Lower lobe of right lung (tissue), 2 donors: ENCODE data around the gene TBCA. TPM values are rescaled to one million over a fixed set of nuclear protein-coding genes. Genes with fewer than 3 reads are reported as not detected.
"Not testable (repeated sequence)": the region's sequence is repeated elsewhere in the genome, so short reads cannot be mapped to it uniquely, and the experiment has no call there.

Source experiments
- ATAC-seq, 2 donors: fragments of 200-7000 bp; cut with Tn5 transposase; one replicate each; pipeline ENCODE4 v1.9.1; 2020 to 2022; ENCODE audit warnings: mild to moderate bottlenecking in 2 of 2, moderate library complexity in 2 of 2
- DNase-seq: peaks from one replicate; pipeline ENCODE4 v3.0.0-alpha.2; 2020
- H3K27ac ChIP-seq: fragments of 200-600 bp; one replicate; pipeline ENCODE4 v1.8.0; 2022
- H3K27me3 ChIP-seq: fragments of 200-600 bp; one replicate; pipeline ENCODE4 v1.8.0; 2022; ENCODE audit warnings: low read depth
- H3K36me3 ChIP-seq: fragments of 200-600 bp; one replicate; pipeline ENCODE4 v1.8.0; 2022; ENCODE audit warnings: mild to moderate bottlenecking
- H3K4me1 ChIP-seq: fragments of 200-600 bp; one replicate; pipeline ENCODE4 v1.8.0; 2022
- H3K4me3 ChIP-seq: fragments of 200-600 bp; one replicate; pipeline ENCODE4 v1.8.0; 2022; ENCODE audit warnings: mild to moderate bottlenecking
- H3K9me3 ChIP-seq: fragments of 200-600 bp; one replicate; pipeline ENCODE4 v1.8.0; 2022
- CTCF ChIP-seq: fragments of 200-600 bp; IDR thresholded peaks from one replicate; pipeline ENCODE4 v1.8.0; 2022; ENCODE audit warnings: antibody characterized with exemption, mild to moderate bottlenecking
- intact Hi-C: fragments of 100-400 bp; cut with DNase I; formaldehyde crosslinking; loops from one replicate; pipeline ENCODE4 v1.11.0; 2022
- total RNA-seq: library from RNA; stranded (reverse); fragmentation: NEBNext Ultra II Directional; extraction: Animal tissue kit (Norgen Biotek cat#: 25700); gene quantifications from one replicate; pipeline ENCODE4 v1.2.1, GENCODE V29; 2021
- donor health status: DM: no; HTN: yes; CAD: no; lungs with severe emphysema.

Gene TBCA
- total RNA-seq, 1 donor from 2014 or later: 117 TPM

GRCh38 chr5:77758141-77758938 is 17.8 kb downstream of the TBCA start:
- Histone ChIP-seq H3K36me3 (no peaks in the 10 kb centered on the region), H3K9me3 (no peaks in the 10 kb centered on the region), H3K4me1 (peaks cover 4% of the 10 kb centered on the region), H3K27ac (no peak overlapping the region), H3K4me3 (no peak overlapping the region), H3K27me3 (no peaks in the 10 kb centered on the region)
- TF ChIP-seq CTCF: no peak
- DNase-seq (no peak), ATAC-seq (no peak)
- intact Hi-C loops: no loop called here

- Histone ChIP-seq H3K4me1 (no peaks in the 10 kb centered on the region), H3K27me3 (no peaks in the 10 kb centered on the region), H3K36me3 (no peaks in the 10 kb centered on the region), H3K9me3 (no peaks in the 10 kb centered on the region), H3K4me3 (no peak overlapping the region), H3K27ac (no peak overlapping the region)
- ATAC-seq: no peak
- intact Hi-C loops: no loop called here
- no peak for DNase-seq
- TF ChIP-seq CTCF: no peak
These were observed 24.7 kb downstream of the TBCA start for GRCh38 chr5:77751328-77752023.

- H3K27me3 ChIP-seq, ATAC-seq, H3K36me3 ChIP-seq, H3K4me1 ChIP-seq, H3K9me3 ChIP-seq, H3K4me3 ChIP-seq, intact Hi-C loops, DNase-seq, H3K27ac ChIP-seq: not testable (repeated sequence)
These were observed 25.2 kb downstream of the TBCA start for GRCh38 chr5:77750928-77751327.

GRCh38 chr5:77748160-77748559 is 28.0 kb downstream of the TBCA start:
- no peaks in the 10 kb centered on the region for H3K27me3 ChIP-seq
- ATAC-seq (no peak), DNase-seq (no peak)
- H3K4me3 ChIP-seq: no peak overlapping the region
- no peaks in the 10 kb centered on the region for H3K4me1 ChIP-seq
- no peak for TF ChIP-seq CTCF
- no peak overlapping the region for H3K27ac ChIP-seq
- intact Hi-C loops: no loop called here
- no peaks in the 10 kb centered on the region for H3K9me3 ChIP-seq
- no peaks in the 10 kb centered on the region for H3K36me3 ChIP-seq

GRCh38 chr5:77744116-77744515 is 32.0 kb downstream of the TBCA start:
- no peak for TF ChIP-seq CTCF
- Histone ChIP-seq H3K27ac (no peak overlapping the region), H3K36me3 (no peaks in the 10 kb centered on the region), H3K9me3 (no peaks in the 10 kb centered on the region), H3K4me3 (no peak overlapping the region), H3K27me3 (no peaks in the 10 kb centered on the region), H3K4me1 (no peaks in the 10 kb centered on the region)
- intact Hi-C loops: no loop called here
- DNase-seq (no peak), ATAC-seq (no peak)

DNA sequence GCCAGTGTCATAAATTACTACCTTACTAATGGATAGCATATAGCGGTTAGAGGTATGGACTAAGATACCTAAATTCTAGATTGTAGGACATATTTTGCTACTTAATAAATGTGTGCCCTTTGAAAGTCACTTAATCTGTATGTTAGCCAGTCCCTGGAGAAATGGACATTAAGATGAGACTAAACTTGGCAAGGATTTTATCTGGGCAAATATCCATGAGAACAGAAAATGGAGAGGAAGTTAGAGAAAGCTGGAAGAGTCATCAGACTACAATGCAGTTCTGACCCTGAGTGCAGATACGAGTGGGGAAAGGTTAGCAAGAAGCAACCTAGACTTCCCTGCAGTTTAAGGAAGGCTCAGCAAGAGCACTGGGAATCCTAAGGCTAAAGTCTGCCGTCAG is 33.0 kb downstream of the TBCA start:
- H3K36me3 ChIP-seq: no peaks in the 10 kb centered on the region
- H3K27me3 ChIP-seq: no peaks in the 10 kb centered on the region
- DNase-seq: no peak
- intact Hi-C loops: no loop called here
- no peak for TF ChIP-seq CTCF
- ATAC-seq: no peak
- H3K4me3 ChIP-seq: no peak overlapping the region
- H3K4me1 ChIP-seq: no peaks in the 10 kb centered on the region
- H3K9me3 ChIP-seq: no peaks in the 10 kb centered on the region
- no peak overlapping the region for H3K27ac ChIP-seq
